Measurements from ENCODE around the gene SLC27A5.
"Not testable (repeated sequence)": the region's sequence is repeated elsewhere in the genome, so short reads cannot be mapped to it uniquely, and the experiment has no call there.

SLC27A5 gene

DNA sequence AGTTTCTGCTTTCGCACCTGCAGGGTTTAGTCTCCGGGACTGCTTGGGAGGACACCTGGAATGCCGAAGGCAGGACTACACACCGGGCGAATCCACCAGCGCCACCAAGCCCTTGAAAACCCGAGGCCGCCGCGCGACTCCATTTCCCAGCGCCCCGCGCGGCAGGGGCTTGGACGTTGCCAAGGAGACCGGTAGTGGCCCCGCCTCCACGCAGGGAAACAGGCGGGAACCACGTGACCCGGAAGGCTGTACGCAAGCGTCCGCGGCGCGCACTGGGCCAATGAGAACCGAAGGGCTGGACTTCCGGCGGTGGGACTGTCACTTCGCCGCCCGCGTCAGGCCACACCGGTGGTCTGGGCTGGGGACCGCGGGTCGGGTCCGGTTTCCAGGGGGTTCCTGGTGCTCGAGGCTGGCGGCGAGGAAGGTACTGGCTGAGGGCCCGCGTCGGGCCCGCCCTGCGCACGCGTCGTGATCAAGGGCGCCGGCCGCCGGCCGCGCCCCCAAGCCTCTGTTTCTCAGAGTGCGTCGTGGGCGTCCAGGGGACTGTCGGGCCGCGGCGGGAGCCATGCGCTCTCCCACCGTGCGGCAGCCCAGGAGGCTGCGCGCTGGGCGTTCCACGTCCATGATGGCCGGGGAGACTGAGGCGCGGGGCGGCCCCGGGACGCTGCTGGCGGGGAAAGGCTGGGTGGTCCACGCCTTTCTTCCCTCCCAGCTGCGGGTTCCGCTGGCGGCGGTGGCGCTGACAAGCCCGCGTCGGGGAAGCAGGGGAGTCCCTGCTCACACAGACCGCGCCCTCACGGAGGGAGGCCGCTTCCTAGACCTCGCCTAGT is 44.8 kb downstream of the SLC27A5 start, which contains the start of gene ZNF324:
Gene ZNF324 (plus strand): TSS at position 321 of the 830 bp plus-strand sequence. CDS start 2,106 bp downstream, outside the sequence.
- DNase-seq = peak; percentile 67 to 98 (median 95)

DNA sequence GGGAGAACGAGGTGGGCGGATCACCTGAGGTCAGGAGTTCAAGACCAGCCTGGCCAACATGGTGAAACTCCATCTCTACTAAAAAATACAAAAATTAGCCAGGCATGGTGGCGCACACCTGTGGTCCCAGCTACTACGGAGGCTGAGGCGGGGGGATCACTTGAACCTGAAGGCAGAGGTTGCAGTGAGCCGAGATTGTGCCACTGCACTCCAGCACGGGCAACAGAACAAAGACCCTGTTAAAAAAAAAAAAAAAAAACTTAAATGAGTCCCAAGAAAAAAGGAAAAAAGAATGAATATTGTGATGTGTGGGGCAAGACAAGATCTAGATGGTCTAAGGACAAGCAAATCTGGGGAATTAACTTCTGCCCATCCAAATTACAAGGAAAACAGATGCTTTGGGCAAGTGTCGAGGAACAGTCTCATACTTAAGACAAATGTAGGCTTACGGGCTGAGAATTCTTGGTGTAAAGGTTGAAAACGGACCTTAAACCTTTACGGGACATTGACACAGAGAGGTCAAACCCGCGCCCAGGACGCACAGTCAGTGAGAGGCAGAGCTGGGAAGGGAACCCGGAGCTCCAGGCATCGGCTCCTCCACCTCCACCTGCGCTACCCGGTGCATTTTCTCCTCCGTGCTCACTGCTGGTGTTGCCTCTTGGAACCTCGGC is 45.6 kb downstream of the SLC27A5 start:
- DNase-seq = no peak

DNA sequence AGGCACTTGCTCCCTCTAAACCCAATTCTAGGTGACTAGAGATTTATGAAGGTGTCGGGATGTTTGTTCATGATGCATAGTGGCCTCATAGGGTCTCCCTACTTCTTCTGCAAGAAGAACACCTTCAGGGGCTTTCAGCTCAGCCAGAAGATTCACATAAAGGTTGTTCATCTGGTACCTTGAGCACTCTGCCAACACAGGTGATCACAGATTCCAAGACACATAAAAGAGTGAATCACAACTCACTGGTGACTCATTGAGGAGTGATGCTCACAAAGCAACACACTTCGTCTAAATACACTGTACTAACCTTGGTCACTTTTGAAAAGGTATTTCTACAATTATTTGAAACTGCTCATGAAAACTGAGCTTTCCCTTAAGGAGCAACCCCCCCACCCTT is 51.8 kb downstream of the SLC27A5 start:
- DNase-seq = no peak

DNA sequence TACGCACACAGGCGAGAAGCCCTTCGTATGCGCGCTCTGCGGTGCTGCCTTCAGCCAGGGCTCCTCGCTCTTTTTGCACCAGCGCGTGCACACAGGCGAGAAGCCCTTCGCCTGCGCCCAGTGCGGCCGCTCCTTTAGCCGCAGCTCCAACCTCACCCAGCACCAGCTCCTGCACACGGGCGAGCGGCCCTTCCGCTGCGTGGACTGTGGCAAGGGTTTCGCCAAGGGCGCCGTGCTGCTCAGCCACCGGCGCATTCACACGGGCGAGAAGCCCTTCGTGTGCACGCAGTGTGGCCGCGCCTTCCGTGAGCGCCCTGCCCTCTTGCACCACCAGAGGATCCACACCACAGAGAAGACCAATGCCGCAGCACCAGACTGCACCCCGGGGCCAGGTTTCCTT is 55.7 kb downstream of the SLC27A5 start:
- DNase-seq = no peak

DNA sequence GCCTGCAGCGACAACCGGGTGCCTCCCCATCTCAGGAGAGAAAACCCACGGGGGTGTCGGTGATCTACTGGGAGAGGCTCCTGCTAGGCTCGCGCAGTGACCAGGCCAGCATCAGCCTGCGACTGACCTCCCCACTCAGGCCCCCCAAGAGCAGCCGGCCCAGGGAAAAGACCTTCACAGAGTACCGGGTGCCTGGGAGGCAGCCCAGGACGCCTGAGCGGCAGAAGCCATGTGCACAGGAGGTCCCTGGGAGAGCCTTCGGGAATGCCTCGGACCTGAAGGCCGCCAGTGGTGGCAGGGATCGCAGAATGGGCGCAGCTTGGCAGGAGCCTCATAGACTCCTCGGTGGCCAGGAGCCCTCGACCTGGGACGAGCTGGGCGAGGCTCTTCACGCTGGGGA is 56.5 kb downstream of the SLC27A5 start:
- DNase-seq = no peak

DNA sequence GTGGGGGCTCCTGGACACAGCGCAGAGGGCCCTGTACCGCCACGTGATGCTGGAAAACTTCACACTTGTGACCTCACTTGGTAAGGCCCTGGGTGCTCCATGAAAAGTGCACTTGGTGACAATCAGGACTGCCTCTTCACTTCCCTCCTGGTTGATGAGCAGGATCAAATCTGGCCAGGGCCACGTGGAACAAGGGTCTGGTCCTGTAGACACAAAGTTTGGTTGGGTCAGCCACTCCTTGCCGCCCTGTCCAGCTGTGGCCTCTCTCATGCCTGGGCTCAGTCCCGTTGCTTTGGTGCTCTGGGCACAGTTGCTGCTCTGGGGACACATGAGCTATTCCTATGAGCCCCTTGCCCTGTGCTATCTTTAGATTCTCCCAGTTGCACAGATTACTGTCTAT is 58.0 kb downstream of the SLC27A5 start:
- no peak for DNase-seq

DNA sequence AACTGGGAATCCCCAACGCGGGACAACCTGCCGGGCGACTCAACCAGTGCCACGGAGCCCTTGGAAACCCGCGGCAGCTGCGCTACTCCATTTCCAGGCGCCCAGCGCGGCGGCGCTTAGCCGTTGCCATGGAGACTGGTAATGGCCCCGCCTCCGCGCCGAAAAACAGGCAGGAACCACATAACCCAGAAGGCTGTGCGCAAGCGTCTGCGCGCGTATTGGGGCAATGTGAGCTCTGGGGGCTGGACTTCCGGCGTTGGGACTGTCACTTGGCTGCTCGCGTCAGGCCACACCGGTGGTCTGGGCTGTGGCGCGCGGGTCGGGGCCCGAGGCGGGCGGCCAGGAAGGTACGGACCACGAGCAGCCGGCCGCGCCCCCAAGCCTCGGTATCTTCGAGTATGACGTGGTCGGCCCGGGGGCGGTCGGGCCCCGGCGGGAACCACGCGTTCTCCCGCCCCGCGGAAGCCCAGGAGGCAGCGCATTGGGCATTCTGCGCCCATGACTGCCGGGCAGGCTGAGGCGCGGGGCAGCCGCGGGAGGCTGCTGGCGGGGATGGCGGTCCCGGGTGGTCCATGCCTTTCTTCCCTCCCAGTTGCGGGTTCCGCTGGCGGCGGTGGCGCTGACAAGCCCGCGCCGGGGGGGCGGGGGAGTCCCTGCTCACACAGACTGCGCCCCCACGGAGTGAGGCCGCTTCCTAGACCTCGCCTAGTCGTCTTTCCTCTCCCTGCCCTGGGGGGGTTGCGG is 60.3 kb downstream of the SLC27A5 start, which contains the start of gene ZNF324B:
Gene ZNF324B (plus strand): TSS at position 265 of the 744 bp plus-strand sequence. CDS start 2,080 bp downstream, outside the sequence.
- DNase-seq = peak; percentile 47 to 96 (median 92)

DNA sequence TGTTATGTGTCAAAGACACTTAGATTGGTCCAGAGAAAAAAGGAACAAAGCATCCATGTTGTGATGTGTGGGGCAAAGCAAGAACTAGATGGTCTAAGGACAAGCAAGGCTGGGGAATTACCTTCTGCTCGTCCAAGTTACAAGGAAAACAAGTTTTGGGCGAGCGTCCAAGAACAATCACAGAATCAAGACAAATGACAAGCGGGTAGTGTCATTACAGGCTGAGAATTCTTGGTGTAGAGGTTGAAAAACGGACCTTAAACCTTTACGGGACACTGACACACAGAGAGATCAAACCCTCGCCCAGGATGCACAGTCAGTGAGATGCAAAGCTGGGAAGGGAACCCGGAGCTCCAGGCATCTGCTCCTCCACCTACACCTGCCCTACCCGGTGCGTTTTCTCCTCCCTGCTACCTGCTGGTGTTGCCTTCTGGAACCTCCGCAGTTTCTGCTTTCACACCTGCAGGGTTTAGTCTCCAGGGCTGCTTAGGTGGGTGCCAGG is 60.9 kb downstream of the SLC27A5 start:
- DNase-seq = peak in 2 of 14 donors; percentile 27 to 51

DNA sequence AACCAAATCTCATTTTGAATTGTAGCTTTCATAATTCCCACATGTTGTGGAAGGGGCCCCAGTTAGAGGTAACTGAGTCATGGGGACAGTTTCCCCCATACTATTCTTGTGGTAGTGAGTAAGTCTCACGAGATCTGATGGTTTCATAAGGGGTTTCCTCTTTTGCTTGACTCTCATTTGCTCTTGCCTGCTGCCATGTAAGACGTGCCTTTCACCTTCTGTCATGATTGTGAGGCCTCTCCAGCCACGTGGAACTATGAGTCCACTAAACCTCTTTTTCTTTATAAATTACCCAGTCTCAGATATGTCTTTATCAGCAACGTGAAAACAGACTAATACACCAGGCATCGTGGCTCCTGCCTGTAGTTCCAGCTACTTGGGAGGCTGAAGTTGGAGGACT is 61.8 kb downstream of the SLC27A5 start:
- not testable (repeated sequence) for DNase-seq

DNA sequence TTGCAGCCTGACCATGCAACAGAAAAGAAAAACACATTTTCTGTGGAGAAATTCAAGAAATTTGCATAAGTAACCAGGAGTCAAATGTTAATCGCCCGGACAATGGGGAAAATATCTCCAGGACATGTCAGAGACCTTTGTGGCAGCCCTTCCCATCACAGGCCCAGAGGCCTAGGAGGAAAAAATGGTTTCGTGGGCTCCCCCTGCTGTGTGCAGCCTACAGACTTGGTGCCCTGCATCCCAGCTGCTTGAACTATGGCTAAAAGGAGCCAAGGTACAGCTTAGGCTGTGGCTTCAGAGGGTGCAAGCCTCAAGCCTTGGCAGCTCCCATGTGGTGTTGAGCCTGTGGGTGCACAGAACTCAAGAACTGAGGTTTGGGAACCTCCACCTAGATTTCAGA is 62.9 kb downstream of the SLC27A5 start:
- DNase-seq = not testable (repeated sequence)

Measured in C1 segment of cervical spinal cord (tissue), 14 donors.